Smooth muscle cell (in vitro differentiated cells): ENCODE results near the gene PDGFRB. TPM values are rescaled to one million over a fixed set of nuclear protein-coding genes. Genes with fewer than 3 reads are reported as not detected.

ENCODE experiments used
- DNase-seq: peaks from one replicate; lab custom pipeline; 2025; ENCODE audit not compliant: unreplicated experiment; lab: John Stamatoyannopoulos, UW
- H2AFZ ChIP-seq: fragments of 200-600 bp; sonication (generic); 2 replicates; pipeline ENCODE4 v1.6.0; 2016; ENCODE audit warnings: antibody characterized with exemption, low read depth, mild to moderate bottlenecking
- H3F3A ChIP-seq: fragments of 200-600 bp; sonication (generic); 2 replicates; pipeline ENCODE4 v1.6.0; 2017; ENCODE audit warnings: antibody characterized with exemption, low read depth
- H3K27ac ChIP-seq: fragments of 200-600 bp; sonication (generic); 2 replicates; pipeline ENCODE4 v1.5.1; 2016; ENCODE audit warnings: low read depth, mild to moderate bottlenecking
- H3K27me3 ChIP-seq: fragments of 200-600 bp; sonication (generic); 2 replicates; pipeline ENCODE4 v1.6.1; 2016; ENCODE audit warnings: low read depth, mild to moderate bottlenecking
- H3K36me3 ChIP-seq: fragments of 200-600 bp; sonication (generic); 2 replicates; pipeline ENCODE4 v1.5.1; 2016; ENCODE audit warnings: low read depth
- H3K4me1 ChIP-seq: fragments of 200-600 bp; sonication (generic); 2 replicates; pipeline ENCODE4 v1.5.1; 2016; ENCODE audit warnings: low read depth
- H3K4me2 ChIP-seq: fragments of 200-600 bp; sonication (generic); 2 replicates; pipeline ENCODE4 v1.6.0; 2016; ENCODE audit warnings: mild to moderate bottlenecking
- H3K4me3 ChIP-seq: fragments of 200-600 bp; sonication (generic); 2 replicates; pipeline ENCODE4 v1.5.1; 2016; ENCODE audit warnings: mild to moderate bottlenecking
- H3K79me2 ChIP-seq: fragments of 200-600 bp; sonication (generic); 2 replicates; pipeline ENCODE4 v1.6.0; 2016; ENCODE audit warnings: low read depth, mild to moderate bottlenecking
- H3K9ac ChIP-seq: fragments of 200-600 bp; sonication (generic); 2 replicates; pipeline ENCODE4 v1.6.0; 2016; ENCODE audit warnings: low read depth
- H3K9me3 ChIP-seq: fragments of 200-600 bp; sonication (generic); replicated peaks from 2 replicates; pipeline ENCODE4 v1.5.1; 2016; ENCODE audit warnings: low read depth
- H4K20me1 ChIP-seq: fragments of 200-600 bp; sonication (generic); 2 replicates; pipeline ENCODE4 v1.6.0; 2016; ENCODE audit warnings: low read depth
- WGBS: methylation state at CpG from one replicate; pipeline ENCODE4 v1.1.7; 2016; ENCODE audit warnings: low lambda C conversion rate; 5-methylcytosine and 5-hydroxymethylcytosine counted together
- polyA plus RNA-seq: library from polyadenylated mRNA; unstranded; fragments of >200 nt; fragmentation: Nextera tagmentation; extraction: Ambion mirVana; gene quantifications from 2 replicates; pipeline ENCODE4 v1.2.1, GENCODE V29; 2016
- total RNA-seq: library from RNA; depleted of rRNA; stranded (reverse); fragments of >200 nt; gene quantifications from 2 replicates; pipeline ENCODE4 v1.2.3, GENCODE V29; 2014
- TF ChIP-seq, protein P1 (sequence below): fragments of 200-600 bp; sonication (generic); IDR thresholded peaks from 2 replicates; pipeline ENCODE4 v1.5.1; 2017; ENCODE audit warnings: borderline replicate concordance, mild to moderate bottlenecking, antibody characterized with exemption; ENCODE audit not compliant: insufficient read depth, poor library complexity, severe bottlenecking

PDGFRB gene
- total and polyA plus RNA-seq, 2 experiments from 2014 or later: 370 to 522 TPM

DNA sequence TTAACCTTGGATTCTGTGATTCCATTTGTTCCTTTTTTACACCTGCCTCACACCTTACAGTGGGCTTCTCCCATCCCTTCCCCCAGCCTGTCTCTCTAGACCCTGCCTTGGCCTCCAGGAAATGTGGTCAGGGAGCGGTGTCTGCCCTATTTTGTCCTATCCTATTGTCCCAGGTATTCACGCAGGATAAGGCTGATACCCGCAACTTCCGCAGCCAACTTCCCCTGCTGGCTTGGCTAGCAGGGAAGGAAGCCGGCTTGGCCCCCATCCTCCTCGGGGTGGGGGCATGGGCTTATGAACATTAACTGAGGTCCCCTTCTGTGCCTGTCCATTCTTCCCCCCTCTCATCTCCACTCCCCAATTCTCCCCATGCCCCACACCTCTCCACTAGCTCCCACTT is 72.8 kb downstream of the PDGFRB start:
- no peaks in the 10 kb centered on the region for H3K79me2 ChIP-seq
- no peak for DNase-seq
- no peaks in the 10 kb centered on the region for H3K27me3 ChIP-seq
- H3K4me3 ChIP-seq: no peak overlapping the region
- peaks cover 8% of the 10 kb centered on the region for H3F3A ChIP-seq
- H3K9ac ChIP-seq: no peak overlapping the region
- no peaks in the 10 kb centered on the region for H3K9me3 ChIP-seq
- H3K27ac ChIP-seq: no peak overlapping the region
- WGBS: 92% methylated on average over 6 of the region's 6 CpGs
- no peaks in the 10 kb centered on the region for H3K36me3 ChIP-seq
- H4K20me1 ChIP-seq: no peaks in the 10 kb centered on the region
- peaks cover 12% of the 10 kb centered on the region for H3K4me1 ChIP-seq
- H2AFZ ChIP-seq: no peak overlapping the region
- H3K4me2 ChIP-seq: no peak overlapping the region
- TF ChIP-seq, protein P1, sequence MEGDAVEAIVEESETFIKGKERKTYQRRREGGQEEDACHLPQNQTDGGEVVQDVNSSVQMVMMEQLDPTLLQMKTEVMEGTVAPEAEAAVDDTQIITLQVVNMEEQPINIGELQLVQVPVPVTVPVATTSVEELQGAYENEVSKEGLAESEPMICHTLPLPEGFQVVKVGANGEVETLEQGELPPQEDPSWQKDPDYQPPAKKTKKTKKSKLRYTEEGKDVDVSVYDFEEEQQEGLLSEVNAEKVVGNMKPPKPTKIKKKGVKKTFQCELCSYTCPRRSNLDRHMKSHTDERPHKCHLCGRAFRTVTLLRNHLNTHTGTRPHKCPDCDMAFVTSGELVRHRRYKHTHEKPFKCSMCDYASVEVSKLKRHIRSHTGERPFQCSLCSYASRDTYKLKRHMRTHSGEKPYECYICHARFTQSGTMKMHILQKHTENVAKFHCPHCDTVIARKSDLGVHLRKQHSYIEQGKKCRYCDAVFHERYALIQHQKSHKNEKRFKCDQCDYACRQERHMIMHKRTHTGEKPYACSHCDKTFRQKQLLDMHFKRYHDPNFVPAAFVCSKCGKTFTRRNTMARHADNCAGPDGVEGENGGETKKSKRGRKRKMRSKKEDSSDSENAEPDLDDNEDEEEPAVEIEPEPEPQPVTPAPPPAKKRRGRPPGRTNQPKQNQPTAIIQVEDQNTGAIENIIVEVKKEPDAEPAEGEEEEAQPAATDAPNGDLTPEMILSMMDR: no peak

DNA sequence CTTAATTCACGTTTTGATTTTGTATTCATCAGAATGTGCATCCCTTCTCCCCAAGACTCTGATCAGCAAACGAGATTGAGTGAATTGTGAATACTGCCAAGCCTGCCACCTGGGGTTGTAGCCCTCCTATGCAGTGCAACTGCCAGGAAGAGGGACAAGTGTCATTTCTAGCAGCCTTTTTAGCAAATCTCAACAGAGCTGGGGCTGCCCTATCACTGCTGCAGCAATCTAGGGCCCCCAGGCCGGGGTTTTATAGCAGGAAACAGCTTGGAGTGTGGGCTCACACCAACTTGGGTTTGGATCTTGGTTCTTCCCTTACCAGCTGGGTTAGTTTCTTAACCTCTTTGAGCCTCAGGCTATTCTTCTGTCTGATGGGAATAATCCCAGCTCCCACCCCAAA is 73.3 kb downstream of the PDGFRB start:
- TF ChIP-seq, protein P1: no peak

DNA sequence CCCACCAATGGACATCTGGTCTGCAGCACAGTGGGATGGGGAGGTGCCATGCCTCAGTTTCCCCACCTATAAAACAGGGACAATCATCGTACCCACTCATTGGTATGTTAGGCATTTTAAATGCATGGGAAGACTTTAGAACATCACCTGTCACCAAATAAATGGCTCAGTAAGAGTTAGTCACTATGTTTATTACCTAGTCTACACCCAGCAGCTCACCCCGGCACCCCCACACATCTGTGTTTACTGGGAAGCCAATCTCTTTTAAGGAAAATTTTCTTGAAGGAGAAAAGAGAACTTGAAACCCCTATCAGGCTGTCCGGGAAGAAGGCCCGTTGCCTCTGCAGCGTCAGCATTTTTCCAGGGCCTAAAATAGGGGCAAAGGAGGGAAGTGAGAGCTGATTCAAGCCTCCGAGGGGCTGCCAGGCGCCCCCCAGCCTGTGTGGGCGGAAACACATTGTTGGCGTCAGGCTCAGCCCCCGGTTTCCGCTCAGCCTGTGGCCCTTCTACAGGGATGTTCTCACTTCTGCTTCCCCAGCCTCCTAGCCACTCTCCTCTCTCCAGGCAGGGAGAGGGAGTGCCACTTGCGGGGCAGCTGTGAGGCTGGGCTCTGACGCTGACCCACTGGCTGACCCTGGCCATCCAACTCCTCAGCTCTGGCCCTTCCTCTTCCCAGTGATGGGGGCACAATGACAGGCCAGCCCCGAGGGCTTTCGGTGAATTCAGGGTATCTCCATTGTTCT is 73.9 kb downstream of the PDGFRB start:
- Histone ChIP-seq H3K4me1 (peaks cover 12% of the 10 kb centered on the region), H3F3A (peaks cover 8% of the 10 kb centered on the region), H3K27ac (no peak overlapping the region), H2AFZ (no peak overlapping the region), H4K20me1 (no peaks in the 10 kb centered on the region), H3K4me2 (peak overlapping the region; percentile 28), H3K9ac (no peak overlapping the region), H3K79me2 (no peaks in the 10 kb centered on the region), H3K36me3 (no peaks in the 10 kb centered on the region), H3K27me3 (no peaks in the 10 kb centered on the region), H3K4me3 (no peak overlapping the region), H3K9me3 (no peaks in the 10 kb centered on the region)
- TF ChIP-seq, protein P1: no peak
- no peak for DNase-seq
- 43% methylated on average over 15 of the region's 15 CpGs for WGBS

More for the DNA sequence above, 73.3 kb downstream of the PDGFRB start:
- Histone ChIP-seq H3K9ac (no peak overlapping the region), H3K36me3 (no peaks in the 10 kb centered on the region), H3K9me3 (no peaks in the 10 kb centered on the region), H3K4me3 (no peak overlapping the region), H3K4me1 (peaks cover 12% of the 10 kb centered on the region), H3F3A (peaks cover 8% of the 10 kb centered on the region), H3K79me2 (no peaks in the 10 kb centered on the region), H3K27me3 (no peaks in the 10 kb centered on the region), H3K27ac (no peak overlapping the region), H2AFZ (no peak overlapping the region), H3K4me2 (peak overlapping the region; percentile 28), H4K20me1 (no peaks in the 10 kb centered on the region)
- DNase-seq: no peak
- 48% methylated on average over 3 of the region's 3 CpGs for WGBS
